ENCODE measurements around the gene TSPAN10. TPM values are rescaled to one million over a fixed set of nuclear protein-coding genes. Genes with fewer than 3 reads are reported as not detected.
"Not testable (repeated sequence)": the region's sequence is repeated elsewhere in the genome, so short reads cannot be mapped to it uniquely, and the experiment has no call there.

The TSPAN10 gene
- total RNA-seq, 1 experiment from 2014 or later: 1.2 TPM

DNA sequence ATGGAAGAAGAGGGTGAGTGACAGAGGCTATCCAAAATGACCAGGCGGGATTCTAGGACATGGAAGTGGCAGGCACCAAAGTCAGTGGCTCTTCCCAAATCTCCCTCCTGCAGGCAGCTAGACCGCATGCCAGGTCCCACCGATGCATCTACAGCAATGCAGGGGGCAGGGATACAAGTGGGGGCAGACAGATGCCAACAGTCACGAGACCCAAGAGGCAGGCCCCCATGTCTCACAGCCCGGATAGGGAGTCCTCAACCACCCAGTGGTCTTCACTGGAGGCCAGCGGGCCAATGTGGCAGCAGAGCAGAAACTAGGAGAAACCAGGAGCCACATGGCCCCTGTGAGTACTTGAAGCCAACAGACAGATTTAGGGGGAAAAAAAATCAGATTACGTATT lies 20.1 kb upstream of the TSPAN10 start:
- H3K4me3 Mint-ChIP-seq: no peak overlapping the region
- peaks cover 56 to 93% (median 89%) of the 10 kb centered on the region in 3 experiments for H3K36me3 Mint-ChIP-seq (ENCODE audit: insufficient read depth in 1 of 3, low read depth in 3 of 3)

DNA sequence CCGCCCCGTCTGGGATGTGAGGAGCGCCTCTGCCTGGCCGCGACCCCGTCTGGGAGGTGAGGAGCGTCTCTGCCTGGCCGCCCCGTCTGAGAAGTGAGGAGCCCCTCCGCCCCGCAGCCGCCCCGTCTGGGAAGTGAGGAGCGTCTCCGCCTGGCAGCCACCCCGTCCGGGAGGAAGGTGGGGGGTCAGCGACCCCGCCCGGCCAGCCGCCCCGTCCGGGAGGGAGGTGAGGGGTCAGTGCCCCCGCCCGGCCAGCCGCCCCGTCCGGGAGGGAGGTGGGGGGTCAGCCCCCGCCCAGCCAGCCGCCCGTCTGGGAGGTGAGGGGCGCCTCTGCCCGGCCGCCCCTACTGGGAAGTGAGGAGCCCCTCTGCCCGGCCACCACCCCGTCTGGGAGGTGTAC lies 18.7 kb upstream of the TSPAN10 start:
- not testable (repeated sequence) for H2AFZ ChIP-seq (ENCODE audit: low read length); H3T11ph ChIP-seq (ENCODE audit: low read length); H4K5ac ChIP-seq (ENCODE audit: insufficient read length, low read depth, low read length); H3K23me2 ChIP-seq (ENCODE audit: insufficient read length, low read depth, low read length, poor library complexity, severe bottlenecking); H2BK15ac ChIP-seq (ENCODE audit: low read depth, low read length); H3K9me3 Mint-ChIP-seq; H4K20me1 ChIP-seq (ENCODE audit: control insufficient read depth, insufficient read depth, insufficient read length); H3K27me3 Mint-ChIP-seq (ENCODE audit: low read depth); H4K91ac ChIP-seq (ENCODE audit: insufficient read length, low read depth, low read length); H2BK5ac ChIP-seq (ENCODE audit: insufficient read length, low read length); H3K4ac ChIP-seq (ENCODE audit: low read depth, low read length); H2BK12ac ChIP-seq (ENCODE audit: insufficient read length, low read depth, low read length); H3K27ac ChIP-seq (ENCODE audit: insufficient read length, low read depth, low read length); H3K27ac Mint-ChIP-seq; H3K9ac ChIP-seq (ENCODE audit: extremely low read depth, insufficient read length, low read length); H3K23ac ChIP-seq (ENCODE audit: insufficient read length, low read depth, low read length); H3K4me1 ChIP-seq (ENCODE audit: insufficient read depth, low read length); H3K79me2 ChIP-seq (ENCODE audit: insufficient read depth, low read length); H3K4me1 Mint-ChIP-seq; H3K9me3 ChIP-seq (ENCODE audit: control insufficient read depth, low read depth, low read length); H3K14ac ChIP-seq (ENCODE audit: insufficient read depth, low read length); H2AK5ac ChIP-seq (ENCODE audit: insufficient read length, low read length); H3K27me3 ChIP-seq (ENCODE audit: insufficient read depth, low read length); H3K56ac ChIP-seq (ENCODE audit: insufficient read length, low read depth, low read length); H3K4me2 ChIP-seq (ENCODE audit: insufficient read depth, insufficient read length, low read length); H2BK20ac ChIP-seq (ENCODE audit: low read depth, low read length, poor library complexity, severe bottlenecking); H2BK120ac ChIP-seq (ENCODE audit: low read depth, low read length, poor library complexity, severe bottlenecking); H4K8ac ChIP-seq (replicated peaks; ENCODE audit: insufficient read length, low read depth, low read length); DNase-seq; H3K4me3 Mint-ChIP-seq; H3K18ac ChIP-seq (ENCODE audit: insufficient read length, low read depth, low read length)
- H3K79me1 ChIP-seq (ENCODE audit: insufficient read depth, low read depth, low read length, poor library complexity, severe bottlenecking): peaks cover 12% of the 10 kb centered on the region
- H3K36me3 Mint-ChIP-seq (ENCODE audit: insufficient read depth in 1 of 3, low read depth in 3 of 3): peaks cover 56 to 90% (median 79%) of the 10 kb centered on the region in 3 experiments
- WGBS (ENCODE audit: extremely low coverage, insufficient read length, low lambda C conversion rate): no CpG with 5 or more reads among the region's 36 CpGs

More for the DNA sequence above, 20.1 kb upstream of the TSPAN10 start:
- H3K9me3 ChIP-seq (ENCODE audit: control insufficient read depth, low read depth, low read length): no peaks in the 10 kb centered on the region
- no peak for DNase-seq
- no peak overlapping the region for H3K14ac ChIP-seq (ENCODE audit: insufficient read depth, low read length)
- Mint-ChIP-seq H3K4me1 (no peaks in the 10 kb centered on the region), H3K27me3 (ENCODE audit: low read depth) (no peaks in the 10 kb centered on the region), H3K9me3 (peaks cover 8 to 9% of the 10 kb centered on the region in 2 experiments), H3K27ac (no peak overlapping the region)
- no peak overlapping the region for H3K56ac ChIP-seq (ENCODE audit: insufficient read length, low read depth, low read length)
- TF ChIP-seq, protein P1, sequence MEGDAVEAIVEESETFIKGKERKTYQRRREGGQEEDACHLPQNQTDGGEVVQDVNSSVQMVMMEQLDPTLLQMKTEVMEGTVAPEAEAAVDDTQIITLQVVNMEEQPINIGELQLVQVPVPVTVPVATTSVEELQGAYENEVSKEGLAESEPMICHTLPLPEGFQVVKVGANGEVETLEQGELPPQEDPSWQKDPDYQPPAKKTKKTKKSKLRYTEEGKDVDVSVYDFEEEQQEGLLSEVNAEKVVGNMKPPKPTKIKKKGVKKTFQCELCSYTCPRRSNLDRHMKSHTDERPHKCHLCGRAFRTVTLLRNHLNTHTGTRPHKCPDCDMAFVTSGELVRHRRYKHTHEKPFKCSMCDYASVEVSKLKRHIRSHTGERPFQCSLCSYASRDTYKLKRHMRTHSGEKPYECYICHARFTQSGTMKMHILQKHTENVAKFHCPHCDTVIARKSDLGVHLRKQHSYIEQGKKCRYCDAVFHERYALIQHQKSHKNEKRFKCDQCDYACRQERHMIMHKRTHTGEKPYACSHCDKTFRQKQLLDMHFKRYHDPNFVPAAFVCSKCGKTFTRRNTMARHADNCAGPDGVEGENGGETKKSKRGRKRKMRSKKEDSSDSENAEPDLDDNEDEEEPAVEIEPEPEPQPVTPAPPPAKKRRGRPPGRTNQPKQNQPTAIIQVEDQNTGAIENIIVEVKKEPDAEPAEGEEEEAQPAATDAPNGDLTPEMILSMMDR (conservative IDR thresholded peaks at IDR 0.05): no peak
- no peak overlapping the region for H2BK5ac ChIP-seq (ENCODE audit: insufficient read length, low read length)
- H3K4ac ChIP-seq (ENCODE audit: low read depth, low read length): no peak overlapping the region
- peaks cover 2% of the 10 kb centered on the region; the same call in 1 of the 2 replicates for H3K79me2 ChIP-seq (ENCODE audit: insufficient read depth, low read length)
- H2AFZ ChIP-seq (ENCODE audit: low read length): no peak overlapping the region
- H3K9ac ChIP-seq (ENCODE audit: extremely low read depth, insufficient read length, low read length): no peak overlapping the region
- peaks cover 2% of the 10 kb centered on the region for H4K20me1 ChIP-seq (ENCODE audit: control insufficient read depth, insufficient read depth, insufficient read length)
- WGBS (ENCODE audit: extremely low coverage, insufficient read length, low lambda C conversion rate): no CpG with 5 or more reads among the region's 7 CpGs
- H2BK120ac ChIP-seq (ENCODE audit: low read depth, low read length, poor library complexity, severe bottlenecking): no peak overlapping the region
- no peaks in the 10 kb centered on the region for H3K27me3 ChIP-seq (ENCODE audit: insufficient read depth, low read length)
- no peak overlapping the region for H3K27ac ChIP-seq (ENCODE audit: insufficient read length, low read depth, low read length)
- no peak overlapping the region for H4K91ac ChIP-seq (ENCODE audit: insufficient read length, low read depth, low read length)
- no peaks in the 10 kb centered on the region for H3K4me1 ChIP-seq (ENCODE audit: insufficient read depth, low read length)
- H3K23ac ChIP-seq (ENCODE audit: insufficient read length, low read depth, low read length): no peak overlapping the region
- H3K4me2 ChIP-seq (ENCODE audit: insufficient read depth, insufficient read length, low read length): no peak overlapping the region
- H3T11ph ChIP-seq (ENCODE audit: low read length): no peak overlapping the region
- H4K5ac ChIP-seq (ENCODE audit: insufficient read length, low read depth, low read length): no peak overlapping the region
- no peak overlapping the region for H4K8ac ChIP-seq (replicated peaks; ENCODE audit: insufficient read length, low read depth, low read length)
- H3K18ac ChIP-seq (ENCODE audit: insufficient read length, low read depth, low read length): no peak overlapping the region
- no peak overlapping the region for H2BK12ac ChIP-seq (ENCODE audit: insufficient read length, low read depth, low read length)
- H3K23me2 ChIP-seq (ENCODE audit: insufficient read length, low read depth, low read length, poor library complexity, severe bottlenecking): no peaks in the 10 kb centered on the region
- no peak overlapping the region for H2AK5ac ChIP-seq (ENCODE audit: insufficient read length, low read length)
- no peak overlapping the region for H2BK15ac ChIP-seq (ENCODE audit: low read depth, low read length)
- no peak overlapping the region for H2BK20ac ChIP-seq (ENCODE audit: low read depth, low read length, poor library complexity, severe bottlenecking)
- peaks cover 8% of the 10 kb centered on the region for H3K79me1 ChIP-seq (ENCODE audit: insufficient read depth, low read depth, low read length, poor library complexity, severe bottlenecking)

Data from H9 (cell line).